K562 (cell line): Measurements from ENCODE around the gene HNRNPDL. TPM values are rescaled to one million over a fixed set of nuclear protein-coding genes. Genes with fewer than 3 reads are reported as not detected.
"Not testable (repeated sequence)": the region's sequence is repeated elsewhere in the genome, so short reads cannot be mapped to it uniquely, and the experiment has no call there.

Experiments used
- ATAC-seq: fragments of 200-7000 bp; cut with Tn5 transposase; 3 replicates; pipeline ENCODE4 v1.9.1; 2020; ENCODE audit warnings: moderate library complexity
- BruUV-seq: library from RNA; stranded (reverse); fragments of 400-500 nt; replicated peaks from 2 replicates; lab custom pipeline; 2021; lab: Mats Ljungman, UMichigan
- CTCF ChIA-PET: fragments of 300-600 bp; formaldehyde crosslinking; extraction: SDS; loops from one replicate; lab custom pipeline; 2021; ENCODE audit warnings: low intra/inter-chr PET ratio; lab: Yijun Ruan, JAX
- POLR2A ChIA-PET: fragments of 300-600, 350-650 bp; sonication (Branson Sonifier 250); formaldehyde crosslinking; extraction: SDS; loops from one replicate; lab custom pipeline; 2021; ENCODE audit warnings: antibody characterized with exemption, inconsistent platforms; lab: Yijun Ruan, JAX
- DNase-seq, 4 experiments: peaks; one replicate each; pipeline versions ENCODE4 v3.0.0 to v3.0.0-alpha.2; 2011 to 2018; ENCODE audit warnings: low spot score in 3 of 4, mixed read lengths in 3 of 4; ENCODE audit errors: extremely low read depth in 1 of 4
- FAIRE-seq: peaks from 2 replicates; lab custom pipeline; 2011; peaks lifted over from hg19 to GRCh38; lab: Jason Lieb, UNC
- H2AFZ ChIP-seq: 2 replicates; pipeline ENCODE4 v1.6.0; 2011; ENCODE audit warnings: low read depth, low read length, control low read depth, inconsistent platforms
- H3K27ac ChIP-seq: fragments of 200-600 bp; 3 replicates; pipeline ENCODE4 v1.8.0; 2011; ENCODE audit warnings: low read depth, mild to moderate bottlenecking, control low read depth, inconsistent platforms, low read length, moderate library complexity, mixed read lengths; ENCODE audit errors: extremely low read depth
- H3K27me3 ChIP-seq, 2 experiments: fragments of 300-600 bp in 1 of 2; 2 replicates in 1 of 2; 3 replicates in 1 of 2; pipeline versions ENCODE4 v1.6.0 to v1.8.0; 2011; ENCODE audit warnings: inconsistent platforms in 2 of 2, low read length in 2 of 2, mild to moderate bottlenecking in 1 of 2, mixed read lengths in 1 of 2, moderate library complexity in 1 of 2; ENCODE audit not compliant: control insufficient read depth in 2 of 2, insufficient read depth in 2 of 2
- H3K36me3 ChIP-seq: fragments of 300-600 bp; 3 replicates; pipeline ENCODE4 v1.8.0; 2011; ENCODE audit warnings: mild to moderate bottlenecking, low read length, inconsistent platforms; ENCODE audit not compliant: control insufficient read depth, insufficient read depth
- H3K4me1 ChIP-seq, 2 experiments: fragments of 200-600 bp in 1 of 2; replicated peaks in 1 of 2; 2 replicates in 1 of 2; 3 replicates in 1 of 2; pipeline versions ENCODE4 v1.5.1 to v1.8.0; 2011; ENCODE audit warnings: inconsistent platforms in 2 of 2, low read length in 2 of 2, mild to moderate bottlenecking in 1 of 2, mixed read lengths in 1 of 2, moderate library complexity in 1 of 2; ENCODE audit not compliant: control insufficient read depth in 2 of 2, insufficient read depth in 2 of 2
- H3K4me2 ChIP-seq: 2 replicates; pipeline ENCODE4 v1.6.1; 2011; ENCODE audit warnings: low read length, control low read depth, inconsistent platforms, mixed read lengths; ENCODE audit not compliant: insufficient read depth
- H3K4me3 ChIP-seq: fragments of 200-600 bp; sonication (generic), shearing (Covaris generic); 2 replicates; pipeline ENCODE4 v1.5.1; 2016; ENCODE audit warnings: control low read depth, inconsistent platforms
- H3K79me2 ChIP-seq: fragments of 200-600 bp; 3 replicates; pipeline ENCODE4 v1.8.0; 2011; ENCODE audit warnings: low read length, inconsistent platforms; ENCODE audit not compliant: control insufficient read depth, insufficient read depth
- H3K9ac ChIP-seq, 2 experiments: 2 replicates each; pipeline versions ENCODE4 v1.6.0 to v1.6.1; 2011; ENCODE audit warnings: low read depth in 2 of 2, low read length in 2 of 2, control low read depth in 1 of 2, inconsistent platforms in 1 of 2, mild to moderate bottlenecking in 1 of 2, mixed read lengths in 1 of 2; ENCODE audit not compliant: insufficient read depth in 1 of 2
- H3K9me1 ChIP-seq: one replicate; pipeline ENCODE4 v1.6.0; 2011; ENCODE audit warnings: inconsistent platforms, mild to moderate bottlenecking, low read length, moderate library complexity; ENCODE audit not compliant: control insufficient read depth, insufficient read depth
- H3K9me3 ChIP-seq: replicated peaks from 2 replicates; pipeline ENCODE4 v1.5.1; 2011; ENCODE audit warnings: low read depth, low read length, inconsistent platforms; ENCODE audit not compliant: control insufficient read depth, insufficient read depth
- H4K20me1 ChIP-seq: replicated peaks from 2 replicates; pipeline ENCODE4 v1.6.1; 2011; ENCODE audit warnings: low read length, inconsistent platforms, mixed read lengths; ENCODE audit not compliant: control insufficient read depth, insufficient read depth
- POLR2G ChIP-seq: fragments of 200-400 bp; formaldehyde crosslinking; IDR thresholded peaks from 2 replicates; pipeline ENCODE4 v1.6.1; 2017; ENCODE audit warnings: low read depth, mild to moderate bottlenecking, antibody characterized with exemption, low read length, moderate library complexity
- YY1 ChIP-seq, 3 experiments: IDR thresholded peaks; 2 replicates each; pipeline ENCODE4 v1.6.1; 2011; ENCODE audit warnings: low read length in 2 of 3, mild to moderate bottlenecking in 2 of 3, moderate library complexity in 2 of 3, borderline replicate concordance in 1 of 3, control low read depth in 1 of 3, low read depth in 1 of 3; ENCODE audit not compliant: insufficient read depth in 3 of 3, insufficient replicate concordance in 2 of 3, control insufficient read depth in 1 of 3, insufficient read length in 1 of 3; ENCODE audit errors: extremely low read depth in 1 of 3
- WGBS: fragments of 100-300 bp; shearing (Covaris generic); methylation state at CpG from one replicate; pipeline ENCODE4 v1.1.6; 2016; ENCODE audit warnings: low coverage, mixed read lengths; ENCODE audit not compliant: insufficient coverage; ENCODE audit errors: missing lambda C conversion rate; 5-methylcytosine and 5-hydroxymethylcytosine counted together
- in situ Hi-C: fragments of 300-500 bp; cut with MboI; formaldehyde crosslinking; loops from 4 replicates; pipeline ENCODE4 v1.15.0; 2018; ENCODE audit warnings: inconsistent platforms, mixed read lengths
- intact Hi-C: fragments of 100-400 bp; cut with micrococcal nuclease; formaldehyde crosslinking; loops from 2 replicates; pipeline ENCODE4 v1.14.2; 2022
- polyA plus RNA-seq, 8 experiments: library from polyadenylated mRNA; depleted of rRNA in 4 of 8; stranded (reverse) in 5 of 8; unstranded in 3 of 8; fragments of >200 nt; fragmentation: Nextera tagmentation in 2 of 8; fragmentation: Illumina TruSeq in 1 of 8; extraction: Ambion mirVana in 2 of 8; extraction: Trizol in 1 of 8; gene quantifications; 2 replicates each; pipeline versions ENCODE4 v1.2.1 to v1.2.3, GENCODE V29; 2011 to 2014; ENCODE audit warnings: inconsistent platforms in 1 of 8, missing spikeins in 1 of 8
- total RNA-seq, 7 experiments: library from RNA; depleted of rRNA in 6 of 7; stranded (reverse); fragments of >200 nt in 6 of 7; fragmentation: Illumina TruSeq in 2 of 7; extraction: Trizol in 2 of 7; gene quantifications; 2 replicates each; pipeline versions ENCODE4 v1.2.1 to v1.2.3, GENCODE V29; 2011 to 2021; ENCODE audit warnings: low replicate concordance in 1 of 7

Gene HNRNPDL
- total and polyA plus RNA-seq, 9 of the 15 experiments (the other 6 are each of a cell fraction or from before 2014, with no cell fraction given) = 243 to 652 (median 351) TPM

DNA sequence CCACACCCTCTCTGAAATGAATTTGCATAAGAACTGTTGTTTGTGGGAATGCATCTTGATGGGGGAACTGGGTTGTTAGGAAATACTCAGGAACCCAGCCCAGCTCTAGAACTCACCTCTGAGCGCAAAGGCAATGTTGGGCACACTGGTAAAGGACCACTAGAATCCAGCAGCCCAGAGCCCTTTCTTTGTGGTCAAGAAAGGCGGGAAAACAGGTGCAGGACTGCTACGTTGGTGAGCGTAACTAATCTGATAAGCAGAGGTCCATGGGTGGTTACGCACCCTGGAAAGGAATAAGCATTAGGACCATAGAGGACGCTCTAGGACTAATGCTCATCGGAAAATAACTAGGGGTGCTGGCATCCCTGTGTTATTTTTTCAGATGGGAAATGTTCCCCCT, 45.7 kb upstream of the HNRNPDL start:
- DNase-seq, H3K9ac ChIP-seq, H2AFZ ChIP-seq, H3K4me3 ChIP-seq, ATAC-seq, POLR2A ChIA-PET, H3K4me2 ChIP-seq, BruUV-seq, in situ Hi-C loops, H3K79me2 ChIP-seq, H3K27ac ChIP-seq, H3K9me1 ChIP-seq, intact Hi-C loops, CTCF ChIA-PET, H4K20me1 ChIP-seq, H3K9me3 ChIP-seq, H3K36me3 ChIP-seq, H3K4me1 ChIP-seq, FAIRE-seq: not testable (repeated sequence)
- H3K27me3 ChIP-seq = peaks cover 11 to 14% of the 10 kb centered on the region in 2 experiments; a peak in 4 of 5 replicates
- 20% methylated on average over 7 of the region's 7 CpGs for WGBS

GRCh38 chr4:82473621-82474164, 43.4 kb upstream of the HNRNPDL start:
- no peak overlapping the region for H2AFZ ChIP-seq
- H3K27ac ChIP-seq = no peak overlapping the region
- no peaks in the 10 kb centered on the region for H3K36me3 ChIP-seq
- H3K4me3 ChIP-seq = no peak overlapping the region
- in situ Hi-C loops = no loop called here
- ATAC-seq (no peak), FAIRE-seq (no peak), DNase-seq (no peak)
- H3K9ac ChIP-seq = no peak overlapping the region
- peak in 1 of 3 experiments; percentile 30 for TF ChIP-seq YY1 (IDR thresholded peaks at IDR 0.05; ENCODE audit: borderline replicate concordance in 1 of 3, control insufficient read depth in 1 of 3, extremely low read depth in 1 of 3, insufficient read depth in 3 of 3, insufficient read length in 1 of 3, insufficient replicate concordance in 2 of 3, low read depth in 1 of 3, low read length in 2 of 3)
- no peak for TF ChIP-seq POLR2G
- CTCF ChIA-PET = no interaction called here
- H3K27me3 ChIP-seq = no peaks in the 10 kb centered on the region; a peak in 2 of 5 replicates
- H3K9me1 ChIP-seq = no peaks in the 10 kb centered on the region
- BruUV-seq = no TSS peak
- H3K4me1 ChIP-seq = no peaks in the 10 kb centered on the region; a peak in 1 of 5 replicates
- WGBS = 60% methylated on average over 15 of the region's 15 CpGs
- no peaks in the 10 kb centered on the region for H3K79me2 ChIP-seq
- intact Hi-C loops = no loop called here
- no peak overlapping the region for H3K4me2 ChIP-seq
- no peaks in the 10 kb centered on the region for H3K9me3 ChIP-seq
- POLR2A ChIA-PET = interaction anchor here (1.0 to 1.6 kb wide), 2 partner anchors 17 to 22 kb away, joined by 3 to 5 read pairs; no protein-coding TSS in a partner anchor
- H4K20me1 ChIP-seq = no peaks in the 10 kb centered on the region

DNA sequence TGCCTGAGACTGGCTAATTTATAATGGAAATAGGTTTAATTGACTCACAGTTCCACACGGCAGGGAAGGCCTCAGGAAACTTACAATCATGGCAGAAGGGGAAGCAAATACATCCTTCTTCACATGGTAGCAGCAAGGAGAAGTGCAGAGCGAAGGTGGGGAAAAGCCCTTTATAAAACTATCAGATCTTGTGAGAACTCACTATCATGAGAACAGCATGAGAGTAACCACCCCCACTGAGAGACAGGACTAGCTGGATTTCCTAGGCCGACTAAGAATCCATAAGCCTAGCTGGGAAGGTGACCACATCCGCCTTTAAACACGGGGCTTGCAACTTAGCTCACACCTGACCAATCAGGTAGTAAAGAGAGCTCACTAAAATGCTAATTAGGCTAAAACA, 42.8 kb upstream of the HNRNPDL start:
- H3K27ac ChIP-seq, H3K27me3 ChIP-seq, H3K36me3 ChIP-seq, in situ Hi-C loops, DNase-seq, FAIRE-seq, H3K4me1 ChIP-seq, H3K4me2 ChIP-seq, intact Hi-C loops, H3K9ac ChIP-seq, ATAC-seq, H3K79me2 ChIP-seq, H3K4me3 ChIP-seq, H3K9me3 ChIP-seq, H4K20me1 ChIP-seq, H2AFZ ChIP-seq, BruUV-seq, H3K9me1 ChIP-seq: not testable (repeated sequence)
- ChIA-PET POLR2A (interaction anchor here (1.0 to 1.6 kb wide), 2 partner anchors 17 to 22 kb away, joined by 3 to 5 read pairs; no protein-coding TSS in a partner anchor), CTCF (interaction anchor here (0.6 kb wide), 1 partner anchor 16 kb away, joined by 3 read pairs; no protein-coding TSS in a partner anchor)
- WGBS = 19% methylated on average over 3 of the region's 5 CpGs
